ENCODE data around the gene FABP2.

Gene FABP2

DNA sequence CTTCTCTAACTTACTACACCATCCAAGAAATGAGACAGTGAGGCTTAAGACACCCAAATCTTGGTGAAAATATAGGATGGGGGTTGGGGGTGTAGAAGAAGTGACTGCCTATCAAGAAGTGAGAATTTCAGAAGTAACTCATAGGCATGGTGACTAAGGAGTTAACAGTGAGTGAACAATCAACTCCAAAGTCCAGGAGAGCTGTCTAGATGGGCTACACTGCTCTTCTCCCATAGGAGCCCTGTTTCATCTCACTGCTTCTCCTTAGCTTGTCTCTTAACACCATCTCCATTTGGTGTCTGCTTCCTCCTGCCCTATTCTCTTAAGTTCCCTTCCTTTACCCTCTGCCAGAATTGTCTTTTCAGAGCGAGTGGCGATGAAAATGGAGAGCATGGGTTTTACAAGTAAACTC is 22.7 kb downstream of the FABP2 start:
- peak overlapping the region; percentile 82 for H3K4me3 ChIP-seq (ENCODE audit: low read depth, low read length)
- TF ChIP-seq, protein P1, sequence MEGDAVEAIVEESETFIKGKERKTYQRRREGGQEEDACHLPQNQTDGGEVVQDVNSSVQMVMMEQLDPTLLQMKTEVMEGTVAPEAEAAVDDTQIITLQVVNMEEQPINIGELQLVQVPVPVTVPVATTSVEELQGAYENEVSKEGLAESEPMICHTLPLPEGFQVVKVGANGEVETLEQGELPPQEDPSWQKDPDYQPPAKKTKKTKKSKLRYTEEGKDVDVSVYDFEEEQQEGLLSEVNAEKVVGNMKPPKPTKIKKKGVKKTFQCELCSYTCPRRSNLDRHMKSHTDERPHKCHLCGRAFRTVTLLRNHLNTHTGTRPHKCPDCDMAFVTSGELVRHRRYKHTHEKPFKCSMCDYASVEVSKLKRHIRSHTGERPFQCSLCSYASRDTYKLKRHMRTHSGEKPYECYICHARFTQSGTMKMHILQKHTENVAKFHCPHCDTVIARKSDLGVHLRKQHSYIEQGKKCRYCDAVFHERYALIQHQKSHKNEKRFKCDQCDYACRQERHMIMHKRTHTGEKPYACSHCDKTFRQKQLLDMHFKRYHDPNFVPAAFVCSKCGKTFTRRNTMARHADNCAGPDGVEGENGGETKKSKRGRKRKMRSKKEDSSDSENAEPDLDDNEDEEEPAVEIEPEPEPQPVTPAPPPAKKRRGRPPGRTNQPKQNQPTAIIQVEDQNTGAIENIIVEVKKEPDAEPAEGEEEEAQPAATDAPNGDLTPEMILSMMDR (IDR thresholded peaks at IDR 0.05; ENCODE audit: borderline replicate concordance, insufficient read depth, low read depth, low read length), result no peak

DNA sequence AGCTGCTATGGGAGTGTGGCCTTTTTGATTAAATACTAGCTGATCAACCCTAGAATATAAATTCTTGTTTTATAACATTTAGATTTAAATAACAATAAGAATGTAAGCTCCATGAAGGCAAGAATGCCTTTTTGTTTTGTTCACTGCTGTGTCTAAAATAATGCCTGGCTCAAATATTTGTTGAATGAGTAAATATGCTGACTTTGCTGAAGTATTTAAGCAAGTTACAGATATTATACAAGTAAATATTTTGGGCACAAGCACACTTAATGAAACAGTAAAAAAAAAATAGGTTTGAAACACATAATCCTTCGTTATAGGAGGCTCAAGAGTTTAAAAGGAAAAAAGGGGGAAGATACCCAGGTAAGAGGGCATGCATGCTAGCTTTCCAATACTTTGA is 24.1 kb downstream of the FABP2 start:
- TF ChIP-seq, protein P1 (IDR thresholded peaks at IDR 0.05; ENCODE audit: borderline replicate concordance, insufficient read depth, low read depth, low read length), result no peak
- no peak overlapping the region for H3K4me3 ChIP-seq (ENCODE audit: low read depth, low read length)

DNA sequence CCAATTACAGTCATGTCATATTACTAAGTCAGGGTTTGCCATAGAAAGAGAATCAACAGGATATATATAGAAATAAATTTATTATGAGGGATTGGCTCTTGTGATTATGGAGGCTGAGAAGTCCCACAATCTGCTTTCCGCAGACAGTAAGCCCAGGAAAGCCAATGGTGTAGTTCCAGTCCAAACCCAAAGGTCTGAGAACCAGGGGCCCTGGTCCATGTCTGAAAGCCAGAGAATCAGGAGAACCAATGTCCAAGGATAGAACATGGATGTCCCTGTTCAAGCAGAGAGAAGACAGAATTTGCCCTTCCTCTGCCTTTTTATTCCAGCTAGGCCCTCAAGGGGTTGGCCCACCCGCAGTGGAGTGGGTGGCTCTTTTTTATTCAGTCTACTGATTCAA is 25.6 kb downstream of the FABP2 start:
- TF ChIP-seq, protein P1 (IDR thresholded peaks at IDR 0.05; ENCODE audit: borderline replicate concordance, insufficient read depth, low read depth, low read length), result no peak
- no peak overlapping the region for H3K4me3 ChIP-seq (ENCODE audit: low read depth, low read length)

DNA sequence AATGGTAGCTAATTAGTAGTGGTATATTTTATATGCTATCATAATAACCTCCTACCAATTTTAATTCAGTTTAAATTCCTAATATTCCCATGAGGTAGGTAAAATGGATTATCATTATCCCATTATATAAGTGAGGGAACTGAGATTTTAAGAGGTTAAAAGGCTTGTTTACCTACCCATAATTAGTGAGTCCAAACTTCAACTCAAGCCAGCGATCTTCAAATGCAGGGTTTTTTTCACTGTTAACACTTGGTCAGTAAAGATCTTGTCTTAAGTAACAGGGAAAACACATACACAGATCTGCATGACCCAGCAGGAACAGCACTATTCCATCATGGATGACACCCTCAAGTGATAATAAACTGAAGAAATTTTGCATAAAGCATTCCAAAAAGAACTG is 31.3 kb downstream of the FABP2 start:
- H3K4me3 ChIP-seq (ENCODE audit: low read depth, low read length), result no peak overlapping the region
- TF ChIP-seq, protein P1 (IDR thresholded peaks at IDR 0.05; ENCODE audit: borderline replicate concordance, insufficient read depth, low read depth, low read length), result no peak

DNA sequence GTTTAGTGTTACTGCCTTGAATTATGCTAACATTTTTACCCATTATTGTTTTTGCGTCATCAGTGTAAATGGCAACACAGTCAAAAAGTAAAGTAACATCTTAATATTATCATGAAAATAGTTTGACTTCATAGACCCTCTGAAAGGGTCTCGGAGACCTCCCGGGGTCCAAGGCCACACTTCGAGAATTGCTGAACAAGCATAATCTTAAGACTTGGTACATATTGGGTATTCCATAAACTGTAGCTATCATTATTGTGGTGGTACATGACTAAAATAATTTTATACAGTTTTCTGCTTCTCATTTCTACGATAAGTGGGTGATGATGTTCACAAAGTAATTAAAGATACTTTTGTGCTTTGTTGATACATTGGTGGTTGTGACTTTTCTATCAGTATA is 32.6 kb downstream of the FABP2 start:
- H3K4me3 ChIP-seq (ENCODE audit: low read depth, low read length), result no peak overlapping the region
- TF ChIP-seq, protein P1 (IDR thresholded peaks at IDR 0.05; ENCODE audit: borderline replicate concordance, insufficient read depth, low read depth, low read length), result no peak

DNA sequence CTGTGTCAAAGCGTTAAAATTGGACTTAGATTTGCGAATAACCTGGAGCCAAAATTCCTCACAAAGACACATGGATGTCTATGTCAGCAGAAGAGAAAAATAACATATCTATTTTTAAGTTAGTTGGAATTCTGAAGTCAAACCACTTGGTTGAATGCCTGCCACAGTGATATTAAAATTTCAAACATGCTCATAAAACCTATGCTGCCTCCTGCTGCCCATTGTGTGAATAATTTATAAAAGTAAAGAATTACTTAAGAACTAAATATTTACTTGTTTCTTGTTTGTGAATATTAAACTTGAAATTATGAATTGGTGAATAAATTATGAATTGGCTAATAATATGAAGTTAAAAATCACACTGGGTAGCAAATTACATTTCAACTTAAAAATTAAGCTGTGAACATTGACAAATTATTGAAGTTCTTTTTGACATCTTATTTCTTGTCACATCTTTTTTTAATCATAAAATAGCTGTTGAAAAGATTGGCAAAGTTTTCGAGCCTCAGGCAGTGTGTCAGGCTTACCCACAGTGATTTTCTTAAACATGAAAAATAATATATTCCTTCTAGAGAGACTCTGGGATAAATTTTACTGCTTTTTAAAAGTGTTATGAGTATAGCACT is 35.4 kb downstream of the FABP2 start:
- H3K4me3 ChIP-seq (ENCODE audit: low read depth, low read length), result no peak overlapping the region
- TF ChIP-seq, protein P1 (IDR thresholded peaks at IDR 0.05; ENCODE audit: borderline replicate concordance, insufficient read depth, low read depth, low read length), result peak; percentile 24; the same call in 1 of the 2 replicates

All from GM12875 (cell line).